Activated CD4-positive, alpha-beta T cell treated with anti-CD3 and anti-CD28 coated beads for 36 hours (primary cell): Measurements from ENCODE around the gene KHDC4. TPM values are rescaled to one million over a fixed set of nuclear protein-coding genes. Genes with fewer than 3 reads are reported as not detected.

Experiments
- ATAC-seq: fragments of 200-7000 bp; cut with Tn5 transposase; one replicate; pipeline ENCODE4 v1.10.0; 2021; ENCODE audit warnings: mild to moderate bottlenecking, moderate library complexity
- CTCF ChIA-PET: fragments of 350-600 bp; sonication (Branson Sonifier 250); formaldehyde crosslinking; loops from one replicate; lab custom pipeline; 2021; ENCODE audit warnings: antibody characterized with exemption; lab: Charles Lee
- POLR2A ChIA-PET: fragments of 350-600 bp; sonication (Branson Sonifier 250); formaldehyde crosslinking; loops from one replicate; lab custom pipeline; 2021; ENCODE audit warnings: antibody characterized with exemption, inconsistent platforms; lab: Charles Lee
- DNase-seq: peaks from one replicate; pipeline ENCODE4 v3.0.0-alpha.2; 2020
- H3K27ac Mint-ChIP-seq: one replicate; pipeline ENCODE4 v1.8.0; 2021; ENCODE audit warnings: mixed read lengths
- H3K27me3 Mint-ChIP-seq: one replicate; pipeline ENCODE4 v1.8.0; 2021; ENCODE audit warnings: mixed read lengths
- H3K36me3 Mint-ChIP-seq: one replicate; pipeline ENCODE4 v1.8.0; 2021; ENCODE audit warnings: low read depth, mixed read lengths
- H3K4me1 Mint-ChIP-seq: one replicate; pipeline ENCODE4 v1.8.0; 2021; ENCODE audit warnings: mixed read lengths
- H3K4me3 Mint-ChIP-seq: one replicate; pipeline ENCODE4 v1.8.0; 2021; ENCODE audit warnings: mild to moderate bottlenecking, moderate library complexity, mixed read lengths
- H3K9me3 Mint-ChIP-seq: one replicate; pipeline ENCODE4 v1.8.0; 2021; ENCODE audit warnings: low read depth, mixed read lengths
- intact Hi-C, 2 experiments: fragments of 100-400 bp; cut with DNase I in 1 of 2; cut with micrococcal nuclease in 1 of 2; formaldehyde crosslinking; loops; one replicate each; pipeline versions ENCODE4 v1.14.2 to v1.15.1; 2022 to 2024; cut with DNase I, micrococcal nuclease
- microRNA-seq: library from miRNA; unstranded; fragments of <30 nt; microRNA quantifications from one replicate; pipeline ENCODE4 v1.2.0, GENCODE V29; 2021; ENCODE audit warnings: borderline replicate concordance
- total RNA-seq, 2 experiments: library from RNA; stranded (reverse); gene quantifications; one replicate each; pipeline ENCODE4 v1.2.3, GENCODE V29; 2021

The KHDC4 gene
- total RNA-seq, 2 experiments from 2014 or later, result 68.7 to 97.5 TPM

DNA sequence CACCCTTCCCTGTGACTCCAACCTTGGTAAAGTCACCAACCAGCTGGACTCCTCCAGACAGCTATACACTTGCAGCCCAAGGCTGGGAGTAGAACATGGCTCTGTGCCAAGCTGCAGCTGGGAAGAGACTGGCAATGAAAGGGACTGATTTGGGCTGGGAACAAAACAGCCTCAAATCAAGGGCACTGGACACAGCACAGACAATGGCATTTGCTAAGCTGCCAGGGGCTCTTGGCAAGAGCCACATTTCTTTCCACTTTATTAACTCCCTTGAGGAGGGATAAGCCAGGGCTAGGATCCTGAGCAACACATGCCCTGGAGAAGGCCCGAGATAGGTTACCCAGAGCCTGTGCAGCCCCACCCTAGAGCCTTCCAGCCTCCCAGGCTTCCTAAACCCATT is 62.8 kb downstream of the KHDC4 start:
- no peaks in the 10 kb centered on the region for H3K4me1 Mint-ChIP-seq

DNA sequence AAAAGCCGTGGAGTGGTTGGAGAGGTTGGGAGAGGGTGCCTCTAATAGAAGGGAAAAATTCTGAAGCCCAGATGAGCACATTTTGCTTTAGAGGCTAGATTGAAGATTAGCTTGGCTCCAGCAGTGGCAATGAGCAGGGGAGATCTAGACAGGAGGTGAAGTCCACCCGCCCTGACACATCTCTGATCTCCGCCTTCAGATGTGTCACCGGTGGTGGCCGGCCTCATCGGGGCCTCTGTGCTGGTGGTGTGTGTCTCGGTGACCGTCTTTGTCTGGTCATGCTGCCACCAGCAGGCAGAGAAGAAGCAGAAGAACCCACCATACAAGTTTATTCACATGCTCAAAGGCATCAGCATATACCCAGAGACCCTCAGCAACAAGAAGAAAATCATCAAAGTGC is 66.4 kb downstream of the KHDC4 start:
- Mint-ChIP-seq H3K27me3 (no peaks in the 10 kb centered on the region), H3K4me3 (no peak overlapping the region), H3K27ac (no peak overlapping the region), H3K9me3 (no peaks in the 10 kb centered on the region), H3K4me1 (no peaks in the 10 kb centered on the region), H3K36me3 (no peaks in the 10 kb centered on the region)
- ChIA-PET POLR2A (no interaction called here), CTCF (interaction anchor here (0.8 kb wide), 1 partner anchor 18 kb away, joined by 3 read pairs; no protein-coding TSS in a partner anchor)
- no peak for ATAC-seq
- DNase-seq, result no peak
- intact Hi-C loops, result no loop called here

More for the DNA sequence above, 62.8 kb downstream of the KHDC4 start:
- Mint-ChIP-seq H3K36me3 (no peaks in the 10 kb centered on the region), H3K4me3 (no peak overlapping the region), H3K27ac (no peak overlapping the region), H3K9me3 (no peaks in the 10 kb centered on the region), H3K27me3 (no peaks in the 10 kb centered on the region)
- intact Hi-C loops, result no loop called here
- DNase-seq (no peak), ATAC-seq (no peak)
- POLR2A ChIA-PET, result no interaction called here
- CTCF ChIA-PET, result interaction anchor here (0.5 kb wide), 1 partner anchor 81 kb away, joined by 3 read pairs; no protein-coding TSS in a partner anchor

DNA sequence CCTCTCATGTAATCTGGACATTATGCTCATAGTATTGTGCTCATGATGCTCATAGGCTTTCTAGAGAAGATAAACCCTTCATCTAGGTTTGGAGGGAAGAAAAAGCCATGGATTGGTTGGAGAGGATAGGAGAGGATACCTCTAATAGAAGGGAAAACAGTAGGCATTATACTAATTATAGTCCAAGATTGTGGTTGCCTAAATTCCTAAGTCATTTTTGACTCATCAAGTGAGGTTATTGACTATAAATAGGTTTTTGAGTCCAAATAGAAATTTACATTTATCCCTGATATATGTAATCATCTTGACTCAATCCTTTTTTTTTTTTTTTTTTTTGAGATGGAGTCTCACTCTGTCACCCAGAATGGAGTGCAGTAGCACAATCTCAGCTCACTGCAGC is 69.8 kb downstream of the KHDC4 start:
- no peak overlapping the region for H3K4me3 Mint-ChIP-seq
- DNase-seq, result no peak
- ChIA-PET CTCF (interaction anchor here (0.7 kb wide), 1 partner anchor 104 kb away, joined by 3 read pairs; no protein-coding TSS in a partner anchor), POLR2A (no interaction called here)
- ATAC-seq, result no peak
- no peaks in the 10 kb centered on the region for H3K36me3 Mint-ChIP-seq
- H3K4me1 Mint-ChIP-seq, result peaks cover 19% of the 10 kb centered on the region
- peaks cover 3% of the 10 kb centered on the region for H3K27me3 Mint-ChIP-seq
- no peak overlapping the region for H3K27ac Mint-ChIP-seq
- intact Hi-C loops, result no loop called here
- no peaks in the 10 kb centered on the region for H3K9me3 Mint-ChIP-seq

Small RNAs within 50 kb of the gene (microRNA-seq; reads per million reads assigned to microRNA genes)
- not detected for gene MIR6738

Other genes with a start within 250 kb of the KHDC4 start
- gene YY1AP1, start 245.6 kb downstream of the KHDC4 start, total RNA-seq, result 10 to 100 TPM; 59.6 to 76.0 TPM
- gene DAP3, start 245.3 kb downstream of the KHDC4 start, total RNA-seq, result 100 to 1,000 TPM; 159 to 162 TPM
- 10 to 100 TPM; 44.2 to 48.8 TPM for gene GON4L, start 77.2 kb downstream of the KHDC4 start, total RNA-seq
- gene SYT11, start 74.8 kb downstream of the KHDC4 start, total RNA-seq, result 10 to 100 TPM; 14.3 to 14.8 TPM
- gene RIT1, start 23.1 kb downstream of the KHDC4 start, total RNA-seq, result 10 to 100 TPM; 20.3 to 23.0 TPM
- gene RXFP4, start 7.2 kb upstream of the KHDC4 start, total RNA-seq, result not detected
- 100 to 1,000 TPM; 135 to 216 TPM for gene ARHGEF2, start 44.1 kb upstream of the KHDC4 start, total RNA-seq
- 100 to 1,000 TPM; 143 to 197 TPM for gene SSR2, start 86.5 kb upstream of the KHDC4 start, total RNA-seq
- 10 to 100 TPM; 34.5 to 49.0 TPM for gene UBQLN4, start 119.4 kb upstream of the KHDC4 start, total RNA-seq
- gene LAMTOR2, start 120.4 kb upstream of the KHDC4 start, total RNA-seq, result 10 to 100 TPM; 26.1 to 50.3 TPM
- under 1 TPM; 0.46 to 0.77 TPM for gene RAB25, start 126.7 kb upstream of the KHDC4 start, total RNA-seq
- under 1 TPM; 0.48 to 0.79 TPM for gene MEX3A, start 148.1 kb upstream of the KHDC4 start, total RNA-seq
- 100 to 1,000 TPM; 184 to 218 TPM for gene LMNA, start 180.3 kb upstream of the KHDC4 start, total RNA-seq
- 10 to 100 TPM; 53.3 to 64.5 TPM for gene SEMA4A, start 219.2 kb upstream of the KHDC4 start, total RNA-seq